Liver (tissue), 9 donors: Measurements from ENCODE around the gene TCERG1. TPM values are rescaled to one million over a fixed set of nuclear protein-coding genes. Genes with fewer than 3 reads are reported as not detected.
A peak's percentile ranks its signal among the peaks of the same experiment; 100 is the strongest.

ENCODE experiments used
- DNase-seq: peaks from one replicate; pipeline ENCODE4 v3.0.0-alpha.2; 2017; ENCODE audit warnings: low spot score
- H3K27ac ChIP-seq, 2 donors: one replicate each; pipeline ENCODE4 v1.7.0; 2013; ENCODE audit warnings: inconsistent platforms in 2 of 2, low read length in 2 of 2, control low read depth in 1 of 2, low read depth in 1 of 2, mild to moderate bottlenecking in 1 of 2
- H3K27me3 ChIP-seq, 4 donors: one replicate each; pipeline versions ENCODE4 v1.6.1 to v1.7.0; 2013; ENCODE audit warnings: low read length in 3 of 4, inconsistent platforms in 1 of 4, mild to moderate bottlenecking in 1 of 4, moderate library complexity in 1 of 4; ENCODE audit not compliant: control insufficient read depth in 4 of 4, insufficient read depth in 4 of 4
- H3K36me3 ChIP-seq, 4 donors: one replicate each; pipeline versions ENCODE4 v1.6.1 to v1.7.0; 2013; ENCODE audit warnings: low read length in 3 of 4, mild to moderate bottlenecking in 3 of 4, low read depth in 1 of 4, moderate library complexity in 1 of 4; ENCODE audit not compliant: control insufficient read depth in 4 of 4, insufficient read depth in 3 of 4
- H3K4me1 ChIP-seq, 4 donors: one replicate each; pipeline versions ENCODE4 v1.6.1 to v1.7.0; 2013; ENCODE audit warnings: low read length in 3 of 4, mild to moderate bottlenecking in 3 of 4, moderate library complexity in 1 of 4; ENCODE audit not compliant: control insufficient read depth in 4 of 4, insufficient read depth in 4 of 4
- H3K4me3 ChIP-seq, 3 donors: one replicate each; pipeline versions ENCODE4 v1.6.1 to v1.7.0; 2013; ENCODE audit warnings: low read length in 3 of 3, control low read depth in 1 of 3, low read depth in 1 of 3, mild to moderate bottlenecking in 1 of 3
- H3K9ac ChIP-seq, 2 donors: one replicate each; pipeline ENCODE4 v1.7.0; 2013; ENCODE audit warnings: low read length in 2 of 2, mild to moderate bottlenecking in 2 of 2, moderate library complexity in 2 of 2, control low read depth in 1 of 2, low read depth in 1 of 2
- H3K9me3 ChIP-seq, 4 donors: one replicate each; pipeline versions ENCODE4 v1.6.1 to v1.7.0; 2013; ENCODE audit warnings: low read length in 3 of 4; ENCODE audit not compliant: control insufficient read depth in 4 of 4
- ATF3 ChIP-seq: IDR thresholded peaks from 2 replicates; pipeline ENCODE4 v1.6.1; 2016; ENCODE audit warnings: antibody characterized with exemption
- CTCF ChIP-seq: fragments of 150-350 bp; IDR thresholded peaks from 2 replicates; pipeline ENCODE4 v1.5.1; 2017; ENCODE audit warnings: improper control_type of control experiment, low read depth, low read length; ENCODE audit not compliant: missing input control
- EGR1 ChIP-seq, 2 donors: IDR thresholded peaks; 2 replicates each; pipeline ENCODE4 v1.6.1; 2016 to 2018; ENCODE audit warnings: antibody characterized with exemption in 2 of 2, low read depth in 2 of 2
- FOXA1 ChIP-seq: IDR thresholded peaks from 2 replicates; pipeline ENCODE4 v1.6.1; 2016; ENCODE audit warnings: antibody characterized with exemption
- FOXA2 ChIP-seq: IDR thresholded peaks from 2 replicates; pipeline ENCODE4 v1.6.1; 2016; ENCODE audit warnings: antibody characterized with exemption
- GABPA ChIP-seq, 2 donors: IDR thresholded peaks in 1 of 2; conservative IDR thresholded peaks in 1 of 2; 2 replicates each; pipeline ENCODE4 v1.6.1; 2016; ENCODE audit warnings: antibody characterized with exemption in 2 of 2, mild to moderate bottlenecking in 1 of 2, moderate library complexity in 1 of 2
- HNF4A ChIP-seq, 2 donors: conservative IDR thresholded peaks; 2 replicates each; pipeline ENCODE4 v1.6.1; 2016; ENCODE audit warnings: antibody characterized with exemption in 2 of 2, mild to moderate bottlenecking in 2 of 2
- HNF4G ChIP-seq: IDR thresholded peaks from 2 replicates; pipeline ENCODE4 v1.6.1; 2016; ENCODE audit warnings: antibody characterized with exemption
- JUND ChIP-seq, 2 donors: IDR thresholded peaks; 2 replicates each; pipeline ENCODE4 v1.6.1; 2016; ENCODE audit warnings: antibody characterized with exemption in 2 of 2
- MAX ChIP-seq: IDR thresholded peaks from 2 replicates; pipeline ENCODE4 v1.6.1; 2016; ENCODE audit warnings: antibody characterized with exemption
- NR2F2 ChIP-seq: IDR thresholded peaks from 2 replicates; pipeline ENCODE4 v1.6.1; 2016; ENCODE audit warnings: antibody characterized with exemption
- RAD21 ChIP-seq, 2 donors: IDR thresholded peaks; 2 replicates each; pipeline ENCODE4 v1.6.1; 2016; ENCODE audit warnings: antibody characterized with exemption in 2 of 2, mild to moderate bottlenecking in 2 of 2
- REST ChIP-seq: IDR thresholded peaks from 2 replicates; pipeline ENCODE4 v1.6.1; 2016; ENCODE audit warnings: antibody characterized with exemption, mild to moderate bottlenecking
- RXRA ChIP-seq, 2 donors: IDR thresholded peaks; 2 replicates each; pipeline ENCODE4 v1.6.1; 2017 to 2018; ENCODE audit warnings: antibody characterized with exemption in 2 of 2, mild to moderate bottlenecking in 1 of 2
- SP1 ChIP-seq: IDR thresholded peaks from 2 replicates; pipeline ENCODE4 v1.6.1; 2018; ENCODE audit warnings: antibody characterized with exemption, mild to moderate bottlenecking
- TAF1 ChIP-seq: conservative IDR thresholded peaks from 2 replicates; pipeline ENCODE4 v1.6.1; 2016; ENCODE audit warnings: antibody characterized with exemption, mild to moderate bottlenecking
- YY1 ChIP-seq: IDR thresholded peaks from 2 replicates; pipeline ENCODE4 v1.6.1; 2016; ENCODE audit warnings: antibody characterized with exemption, mild to moderate bottlenecking
- ZBTB33 ChIP-seq: IDR thresholded peaks from 2 replicates; pipeline ENCODE4 v1.6.1; 2016; ENCODE audit warnings: antibody characterized with exemption
- WGBS: extraction: QIAGEN DNeasy Blood & Tissue Kit; methylation state at CpG from one replicate; pipeline ENCODE4 v1.1.7; 2013; 5-methylcytosine and 5-hydroxymethylcytosine counted together
- polyA plus RNA-seq, 2 donors: library from polyadenylated mRNA; stranded (reverse) in 1 of 2; unstranded in 1 of 2; fragments of 200-250 nt in 1 of 2; fragments of >200 nt in 1 of 2; fragmentation: Nextera tagmentation in 1 of 2; extraction: Ambion mirVana in 1 of 2; gene quantifications; one replicate each; pipeline versions ENCODE4 v1.2.1 to v1.2.3, GENCODE V29; 2013 to 2015
- total RNA-seq, 2 donors: library from RNA; depleted of rRNA; stranded (reverse); fragments of >200 nt; gene quantifications; one replicate each; pipeline ENCODE4 v1.2.3, GENCODE V29; 2014
- donor health status: healthy.
- donor health status: healthy.
- donor health status: healthy.
- donor health status: healthy.
- donor health status: healthy.

The TCERG1 gene
- total and polyA plus RNA-seq, 4 donors, result 7.8 to 26.6 (median 16.0) TPM

GRCh38 chr5:146426305-146426704 is 20.8 kb upstream of the TCERG1 start:
- Histone ChIP-seq H3K36me3 (no peaks in the 10 kb centered on the region), H3K27ac (no peak overlapping the region), H3K4me1 (no peaks in the 10 kb centered on the region), H3K9ac (no peak overlapping the region), H3K4me3 (no peak overlapping the region), H3K27me3 (peaks cover 0 to 4% (median 0%) of the 10 kb centered on the region in 4 donors), H3K9me3 (no peaks in the 10 kb centered on the region)
- 71% methylated on average over 5 of the region's 5 CpGs for WGBS
- no peak for DNase-seq
- no peak for TF ChIP-seq FOXA2
- TF ChIP-seq ATF3, result no peak
- no peak for TF ChIP-seq ZBTB33
- no peak for TF ChIP-seq EGR1 (IDR thresholded peaks at IDR 0.05; ENCODE audit: low read depth in 2 of 2)
- no peak for TF ChIP-seq JUND (IDR thresholded peaks at IDR 0.05)
- TF ChIP-seq SP1, result no peak
- no peak for TF ChIP-seq FOXA1
- no peak for TF ChIP-seq NR2F2
- no peak for TF ChIP-seq HNF4A (conservative IDR thresholded peaks at IDR 0.05)
- TF ChIP-seq RAD21 (IDR thresholded peaks at IDR 0.05), result no peak
- no peak for TF ChIP-seq CTCF
- TF ChIP-seq YY1, result no peak
- TF ChIP-seq HNF4G, result no peak
- no peak for TF ChIP-seq GABPA (IDR thresholded peaks at IDR 0.05 in 1 of 2, conservative IDR thresholded peaks at IDR 0.05 in 1 of 2)

- no peak for DNase-seq
- Histone ChIP-seq H3K9me3 (no peaks in the 10 kb centered on the region), H3K9ac (no peak overlapping the region), H3K27ac (no peak overlapping the region), H3K36me3 (no peaks in the 10 kb centered on the region), H3K4me1 (no peaks in the 10 kb centered on the region), H3K4me3 (no peak overlapping the region), H3K27me3 (peaks cover 0 to 4% (median 0%) of the 10 kb centered on the region in 4 donors)
- 33% methylated on average over 7 of the region's 7 CpGs for WGBS
- no peak for TF ChIP-seq EGR1 (IDR thresholded peaks at IDR 0.05; ENCODE audit: low read depth in 2 of 2)
- no peak for TF ChIP-seq FOXA1
- TF ChIP-seq REST, result no peak
- no peak for TF ChIP-seq GABPA (IDR thresholded peaks at IDR 0.05 in 1 of 2, conservative IDR thresholded peaks at IDR 0.05 in 1 of 2)
- TF ChIP-seq MAX, result no peak
- no peak for TF ChIP-seq ZBTB33
- no peak for TF ChIP-seq RXRA (IDR thresholded peaks at IDR 0.05)
- no peak for TF ChIP-seq SP1
- no peak for TF ChIP-seq FOXA2
- TF ChIP-seq YY1, result no peak
- TF ChIP-seq TAF1, result no peak
- no peak for TF ChIP-seq HNF4G
- peak; percentile 91 to 93 for TF ChIP-seq RAD21 (IDR thresholded peaks at IDR 0.05)
- TF ChIP-seq HNF4A (conservative IDR thresholded peaks at IDR 0.05), result no peak
- TF ChIP-seq ATF3, result no peak
- TF ChIP-seq NR2F2, result no peak
- TF ChIP-seq JUND (IDR thresholded peaks at IDR 0.05), result no peak
Measured at GRCh38 chr5:146426853-146427618, 20.1 kb upstream of the TCERG1 start.
